Esophagus squamous epithelium (tissue), 4 donors: ENCODE results near the gene DLG5.

Source experiments
- CTCF ChIP-seq, 6 experiments: fragments of 450-650 bp in 4 of 6; fragments of 200-600 bp in 2 of 6; sonication (generic) in 2 of 6; IDR thresholded peaks; one replicate each; pipeline ENCODE4 v1.5.1; 2016 to 2019; ENCODE audit warnings: antibody characterized with exemption in 6 of 6, mild to moderate bottlenecking in 4 of 6, moderate library complexity in 4 of 6
- POLR2A ChIP-seq, 4 donors: fragments of 450-650 bp; IDR thresholded peaks; one replicate each; pipeline ENCODE4 v1.6.1; 2017; ENCODE audit warnings: antibody characterized with exemption in 4 of 4, mild to moderate bottlenecking in 4 of 4, moderate library complexity in 3 of 4

GRCh38 chr10:77821551-77821950 lies 105.0 kb downstream of the DLG5 start:
- TF ChIP-seq POLR2A (IDR thresholded peaks at IDR 0.05) (no peak), CTCF (IDR thresholded peaks at IDR 0.05) (no peak)
